Chondrocyte (in vitro differentiated cells): ENCODE data around the gene HPCAL1. TPM values are rescaled to one million over a fixed set of nuclear protein-coding genes. Genes with fewer than 3 reads are reported as not detected.
"Not testable (repeated sequence)": the region's sequence is repeated elsewhere in the genome, so short reads cannot be mapped to it uniquely, and the experiment has no call there.

ENCODE experiments used
- DNase-seq: peaks from one replicate; pipeline ENCODE4 v3.0.0; 2021; ENCODE audit warnings: mixed read lengths, low spot score
- H3K27ac Mint-ChIP-seq: one replicate; pipeline ENCODE4 v1.8.0; 2021; ENCODE audit warnings: mild to moderate bottlenecking, moderate library complexity, mixed read lengths; ENCODE audit not compliant: unreplicated experiment
- H3K27me3 Mint-ChIP-seq: 2 replicates; pipeline ENCODE4 v1.8.0; 2021; ENCODE audit warnings: low read depth, mixed read lengths
- H3K36me3 Mint-ChIP-seq: 2 replicates; pipeline ENCODE4 v1.8.0; 2021; ENCODE audit warnings: low read depth, mixed read lengths
- H3K4me1 Mint-ChIP-seq: 2 replicates; pipeline ENCODE4 v1.8.0; 2021; ENCODE audit warnings: low read depth, mild to moderate bottlenecking, mixed read lengths
- H3K4me3 Mint-ChIP-seq: one replicate; pipeline ENCODE4 v1.8.0; 2021; ENCODE audit warnings: mild to moderate bottlenecking, moderate library complexity, mixed read lengths; ENCODE audit not compliant: unreplicated experiment
- H3K9me3 Mint-ChIP-seq: 2 replicates; pipeline ENCODE4 v1.8.0; 2021; ENCODE audit warnings: low read depth, mixed read lengths
- total RNA-seq: library from RNA; stranded (reverse); gene quantifications from 3 replicates; pipeline ENCODE4 v1.2.1, GENCODE V29; 2021
- TF ChIP-seq, protein P1 (sequence below): fragments of 200-600 bp; sonication (generic); IDR thresholded peaks from 2 replicates; pipeline ENCODE4 v1.5.0; 2021; ENCODE audit warnings: antibody characterized with exemption, mild to moderate bottlenecking, moderate library complexity

Gene HPCAL1
- total RNA-seq, 1 donor from 2014 or later: 19.3 TPM

DNA sequence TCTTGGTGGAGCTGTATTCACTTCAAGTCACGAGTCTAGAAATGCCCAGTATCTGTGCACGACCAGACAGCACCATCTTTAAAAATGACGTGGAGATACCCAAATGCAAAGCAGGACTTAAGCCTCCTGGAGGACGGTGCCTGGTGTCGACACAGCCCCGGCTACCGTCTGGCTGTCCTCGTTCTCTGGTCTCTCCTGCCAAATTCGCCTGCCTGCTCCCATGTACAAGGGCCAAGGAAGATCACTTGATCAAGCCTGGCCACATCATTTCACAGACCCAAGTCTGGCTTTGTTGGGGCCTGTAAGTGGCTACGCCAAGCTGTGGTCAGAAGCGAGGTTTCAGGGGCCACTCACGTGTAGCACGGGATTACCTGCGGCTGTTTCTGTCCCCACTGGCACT is 136.0 kb downstream of the HPCAL1 start:
- Mint-ChIP-seq H3K9me3 (no peaks in the 10 kb centered on the region), H3K4me1 (no peaks in the 10 kb centered on the region), H3K27me3 (no peaks in the 10 kb centered on the region), H3K27ac (no peak overlapping the region), H3K4me3 (no peak overlapping the region), H3K36me3 (peaks cover 26% of the 10 kb centered on the region)
- DNase-seq: no peak
- TF ChIP-seq, protein P1, sequence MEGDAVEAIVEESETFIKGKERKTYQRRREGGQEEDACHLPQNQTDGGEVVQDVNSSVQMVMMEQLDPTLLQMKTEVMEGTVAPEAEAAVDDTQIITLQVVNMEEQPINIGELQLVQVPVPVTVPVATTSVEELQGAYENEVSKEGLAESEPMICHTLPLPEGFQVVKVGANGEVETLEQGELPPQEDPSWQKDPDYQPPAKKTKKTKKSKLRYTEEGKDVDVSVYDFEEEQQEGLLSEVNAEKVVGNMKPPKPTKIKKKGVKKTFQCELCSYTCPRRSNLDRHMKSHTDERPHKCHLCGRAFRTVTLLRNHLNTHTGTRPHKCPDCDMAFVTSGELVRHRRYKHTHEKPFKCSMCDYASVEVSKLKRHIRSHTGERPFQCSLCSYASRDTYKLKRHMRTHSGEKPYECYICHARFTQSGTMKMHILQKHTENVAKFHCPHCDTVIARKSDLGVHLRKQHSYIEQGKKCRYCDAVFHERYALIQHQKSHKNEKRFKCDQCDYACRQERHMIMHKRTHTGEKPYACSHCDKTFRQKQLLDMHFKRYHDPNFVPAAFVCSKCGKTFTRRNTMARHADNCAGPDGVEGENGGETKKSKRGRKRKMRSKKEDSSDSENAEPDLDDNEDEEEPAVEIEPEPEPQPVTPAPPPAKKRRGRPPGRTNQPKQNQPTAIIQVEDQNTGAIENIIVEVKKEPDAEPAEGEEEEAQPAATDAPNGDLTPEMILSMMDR: no peak

DNA sequence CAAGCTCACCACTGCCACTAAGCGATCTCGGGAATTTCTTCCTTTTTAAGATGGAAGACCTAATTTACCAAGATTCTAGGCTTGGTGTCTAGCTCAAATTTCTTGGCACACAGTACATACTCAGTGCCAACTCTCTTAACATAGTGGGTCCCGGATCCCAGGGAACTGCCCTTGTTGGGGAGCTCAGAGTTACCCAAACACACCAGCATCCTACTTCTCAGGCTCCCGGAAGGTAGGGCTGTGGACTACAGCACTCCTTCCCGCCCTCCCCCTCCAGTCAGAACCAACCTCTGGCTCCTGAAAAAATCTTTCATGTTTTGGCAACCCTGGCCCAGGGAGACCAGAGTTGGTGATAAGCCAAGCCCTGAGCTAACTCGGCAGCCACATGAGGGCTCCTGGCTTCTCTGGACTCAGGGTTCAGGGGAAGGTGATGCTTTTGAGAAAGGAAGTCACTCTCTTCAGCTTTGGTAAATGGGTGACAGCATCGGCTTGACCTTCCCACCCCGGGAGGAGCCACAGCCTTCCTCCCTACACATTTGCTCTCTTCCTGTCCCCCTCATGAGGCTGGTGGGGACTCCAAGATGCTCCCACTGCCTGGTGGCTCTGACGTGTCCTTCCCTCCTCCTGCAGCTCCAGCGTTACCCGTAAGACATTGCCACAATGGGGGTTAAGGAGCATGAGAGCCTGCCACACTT is 136.6 kb downstream of the HPCAL1 start:
- no peak overlapping the region for H3K27ac Mint-ChIP-seq
- TF ChIP-seq, protein P1: no peak
- no peak overlapping the region for H3K4me3 Mint-ChIP-seq
- H3K36me3 Mint-ChIP-seq: peaks cover 30% of the 10 kb centered on the region
- DNase-seq: no peak
- H3K27me3 Mint-ChIP-seq: no peaks in the 10 kb centered on the region
- H3K9me3 Mint-ChIP-seq: no peaks in the 10 kb centered on the region
- no peaks in the 10 kb centered on the region for H3K4me1 Mint-ChIP-seq

DNA sequence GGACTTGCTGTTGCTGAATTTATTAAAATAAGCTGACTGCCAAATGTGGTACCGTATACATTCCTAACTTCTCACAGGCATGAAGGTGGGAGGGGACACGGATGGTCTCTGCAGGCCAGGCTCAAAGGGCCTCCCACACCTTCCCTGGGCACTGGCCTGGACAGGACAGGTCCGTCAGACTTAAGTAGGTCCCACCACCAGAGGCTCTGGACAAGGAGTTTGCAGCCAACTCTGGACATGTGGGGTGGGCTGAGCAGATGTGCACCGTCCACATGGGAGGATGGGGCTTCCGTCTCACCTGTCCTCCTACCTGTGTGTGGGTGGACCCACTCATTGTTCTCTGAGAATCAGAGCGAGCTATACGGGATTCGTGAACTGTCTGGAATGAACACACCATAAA is 137.3 kb downstream of the HPCAL1 start:
- Mint-ChIP-seq H3K36me3 (peaks cover 35% of the 10 kb centered on the region), H3K9me3 (no peaks in the 10 kb centered on the region), H3K27me3 (no peaks in the 10 kb centered on the region), H3K27ac (no peak overlapping the region), H3K4me3 (no peak overlapping the region), H3K4me1 (peaks cover 4% of the 10 kb centered on the region)
- TF ChIP-seq, protein P1: no peak
- DNase-seq: no peak

DNA sequence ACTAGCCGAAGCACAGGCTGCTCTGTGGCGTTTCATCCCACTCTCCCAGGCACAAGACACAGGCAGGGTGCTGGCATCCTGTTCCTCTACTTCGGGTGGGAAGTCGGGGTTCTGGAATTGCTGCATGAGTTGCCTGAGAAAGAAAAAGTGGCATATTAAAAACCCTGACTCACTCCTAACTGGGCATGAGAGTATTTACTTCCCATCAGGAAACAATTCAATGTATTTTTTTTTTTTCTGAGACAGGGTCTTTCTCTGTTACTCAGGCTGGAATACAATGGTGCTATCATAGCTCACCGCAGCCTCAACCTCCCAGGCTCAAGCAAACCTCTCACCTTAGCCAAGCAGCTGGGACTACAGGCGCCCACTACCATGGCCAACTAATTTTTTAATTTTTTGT is 138.0 kb downstream of the HPCAL1 start:
- no peaks in the 10 kb centered on the region for H3K9me3 Mint-ChIP-seq
- TF ChIP-seq, protein P1: no peak
- peaks cover 35% of the 10 kb centered on the region for H3K36me3 Mint-ChIP-seq
- H3K27me3 Mint-ChIP-seq: no peaks in the 10 kb centered on the region
- DNase-seq: no peak
- H3K4me1 Mint-ChIP-seq: peaks cover 10% of the 10 kb centered on the region
- H3K4me3 Mint-ChIP-seq: no peak overlapping the region
- no peak overlapping the region for H3K27ac Mint-ChIP-seq

DNA sequence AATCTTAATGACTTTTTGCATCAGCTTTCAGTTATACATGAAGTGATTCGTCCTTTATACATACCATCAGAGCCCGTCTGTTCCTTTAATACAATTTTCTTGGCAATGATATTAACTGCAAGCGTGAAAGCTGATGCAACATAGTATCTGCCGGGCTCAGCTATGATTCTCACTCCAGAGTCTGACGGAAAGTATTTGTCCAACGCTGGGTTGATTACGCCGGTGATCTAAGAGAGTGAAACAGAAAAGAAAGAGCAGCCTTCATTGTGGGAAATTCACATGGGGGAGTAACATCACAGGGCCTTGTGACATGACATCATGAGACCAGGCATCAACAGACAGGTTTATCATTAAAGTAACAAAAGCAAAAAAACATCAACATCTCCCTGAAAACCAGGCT is 139.2 kb downstream of the HPCAL1 start:
- Mint-ChIP-seq H3K36me3 (peaks cover 35% of the 10 kb centered on the region), H3K9me3 (no peaks in the 10 kb centered on the region), H3K4me3 (no peak overlapping the region), H3K27me3 (no peaks in the 10 kb centered on the region), H3K4me1 (peaks cover 21% of the 10 kb centered on the region), H3K27ac (no peak overlapping the region)
- no peak for DNase-seq
- TF ChIP-seq, protein P1: no peak

DNA sequence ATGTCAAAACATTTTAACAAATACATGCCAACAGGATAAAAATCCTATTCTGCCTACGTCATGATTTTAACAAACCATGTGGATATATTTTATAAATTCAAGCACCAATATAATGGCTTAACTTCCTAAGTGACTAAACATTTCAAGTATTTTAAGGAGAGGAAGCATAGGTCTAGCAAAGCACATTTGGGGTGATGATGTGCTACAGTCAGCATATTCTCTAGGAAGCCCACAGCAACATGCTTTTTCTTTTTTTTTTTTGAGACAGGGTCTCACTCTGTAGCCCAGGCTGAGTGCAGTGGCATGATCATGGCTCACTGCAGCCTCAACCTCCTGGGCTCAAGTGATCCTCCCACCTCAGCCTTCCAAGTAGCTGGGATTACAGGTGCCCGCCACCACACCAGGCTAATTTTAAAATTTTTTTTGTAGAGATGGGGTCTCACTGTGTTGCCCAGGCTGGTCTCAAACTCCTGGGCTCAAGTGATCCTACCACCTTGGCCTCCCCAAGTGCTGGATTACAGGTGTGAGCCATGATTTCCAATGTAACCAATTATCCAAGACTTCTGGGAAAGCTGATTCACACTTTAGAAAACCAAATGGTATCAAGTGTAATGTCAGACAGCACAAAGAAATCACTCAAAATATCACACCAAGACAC is 139.9 kb downstream of the HPCAL1 start:
- H3K27ac Mint-ChIP-seq, H3K4me3 Mint-ChIP-seq, H3K27me3 Mint-ChIP-seq, DNase-seq, H3K9me3 Mint-ChIP-seq: not testable (repeated sequence)
- Mint-ChIP-seq H3K4me1 (peaks cover 27% of the 10 kb centered on the region), H3K36me3 (peaks cover 35% of the 10 kb centered on the region)
